Gastroesophageal sphincter (tissue), 3 donors: Measurements from ENCODE around the gene THSD4.

ENCODE experiments used
- CTCF ChIP-seq, 4 experiments: fragments of 200-600 bp in 2 of 4; fragments of 450-650 bp in 2 of 4; sonication (generic) in 1 of 4; IDR thresholded peaks; one replicate each; pipeline ENCODE4 v1.5.1; 2017 to 2019; ENCODE audit warnings: antibody characterized with exemption in 4 of 4, mild to moderate bottlenecking in 2 of 4, moderate library complexity in 2 of 4
- POLR2AphosphoS5 ChIP-seq: sonication (generic); formaldehyde crosslinking; IDR thresholded peaks from one replicate; pipeline ENCODE4 v1.6.1; 2017; ENCODE audit warnings: antibody characterized with exemption

GRCh38 chr15:71806452-71806931, 691.2 kb downstream of the THSD4 start:
- TF ChIP-seq CTCF (IDR thresholded peaks at IDR 0.05): no peak
- TF ChIP-seq POLR2AphosphoS5: no peak
